GM12878 (cell line): ENCODE data around the gene PIP4K2B. TPM values are rescaled to one million over a fixed set of nuclear protein-coding genes. Genes with fewer than 3 reads are reported as not detected.

Experiments used
- ATAC-seq: fragments of 200-7000 bp; cut with Tn5 transposase; 3 replicates; pipeline ENCODE4 v1.9.1; 2020; ENCODE audit warnings: mild to moderate bottlenecking, moderate library complexity
- BruUV-seq: library from RNA; stranded (reverse); fragments of 400-500 nt; replicated peaks from 2 replicates; lab custom pipeline; 2021; lab: Mats Ljungman, UMichigan
- CTCF ChIA-PET: fragments of 300-600 bp; sonication (Branson Sonifier 250); formaldehyde crosslinking; extraction: SDS; loops from one replicate; lab custom pipeline; 2021; ENCODE audit warnings: inconsistent platforms; lab: Yijun Ruan, JAX
- POLR2A ChIA-PET: fragments of 350-600 bp; formaldehyde crosslinking; extraction: SDS; loops from one replicate; lab custom pipeline; 2021; ENCODE audit warnings: inconsistent platforms; lab: Charles Lee
- RAD21 ChIA-PET: fragments of 300-600 bp; sonication (Branson Sonifier 250); formaldehyde crosslinking; loops from one replicate; lab custom pipeline; 2023; ENCODE audit warnings: antibody characterized with exemption; ENCODE audit not compliant: unreplicated experiment; lab: Charles Lee
- SMC1A ChIA-PET: fragments of 300-600 bp; sonication (Branson Sonifier 250); formaldehyde crosslinking; loops from one replicate; lab custom pipeline; 2023; ENCODE audit not compliant: unreplicated experiment, uncharacterized antibody; lab: Charles Lee
- DNase-seq: peaks from one replicate; pipeline ENCODE4 v3.0.0-alpha.2; 2011; ENCODE audit warnings: low read depth, low spot score
- FAIRE-seq: peaks from 3 replicates; lab custom pipeline; 2011; peaks lifted over from hg19 to GRCh38; lab: Jason Lieb, UNC
- H2AFZ ChIP-seq: 2 replicates; pipeline ENCODE4 v1.6.0; 2011; ENCODE audit warnings: low read depth, low read length, control low read depth; ENCODE audit not compliant: control insufficient read depth
- H3K27ac ChIP-seq: 2 replicates; pipeline ENCODE4 v1.5.1; 2011; ENCODE audit warnings: control low read depth; ENCODE audit not compliant: control insufficient read depth, insufficient read depth
- H3K27me3 ChIP-seq, 2 experiments: replicated peaks in 1 of 2; 2 replicates each; pipeline versions ENCODE4 v1.6.0 to v1.6.1; 2011; ENCODE audit warnings: low read length in 1 of 2; ENCODE audit not compliant: control insufficient read depth in 2 of 2, insufficient read depth in 2 of 2
- H3K36me3 ChIP-seq, 2 experiments: 2 replicates each; pipeline ENCODE4 v1.5.1; 2011; ENCODE audit warnings: low read length in 1 of 2; ENCODE audit not compliant: control insufficient read depth in 2 of 2, insufficient read depth in 2 of 2
- H3K4me1 ChIP-seq: 2 replicates; pipeline ENCODE4 v1.6.1; 2011; ENCODE audit warnings: mild to moderate bottlenecking, low read length, moderate library complexity, mixed read lengths; ENCODE audit not compliant: control insufficient read depth, insufficient read depth
- H3K4me2 ChIP-seq: 2 replicates; pipeline ENCODE4 v1.6.0; 2011; ENCODE audit warnings: control low read depth; ENCODE audit not compliant: control insufficient read depth, insufficient read depth
- H3K4me3 ChIP-seq: fragments of 200-600 bp; sonication (generic); 2 replicates; pipeline ENCODE4 v1.5.1; 2016
- H3K79me2 ChIP-seq: 2 replicates; pipeline ENCODE4 v1.6.0; 2011; ENCODE audit warnings: low read length; ENCODE audit not compliant: control insufficient read depth, insufficient read depth
- H3K9ac ChIP-seq: 2 replicates; pipeline ENCODE4 v1.8.0; 2011; ENCODE audit warnings: low read length, control low read depth, mixed read lengths; ENCODE audit not compliant: control insufficient read depth, insufficient read depth
- H3K9me3 ChIP-seq: replicated peaks from 3 replicates; pipeline ENCODE4 v1.5.1; 2011; ENCODE audit warnings: mild to moderate bottlenecking, low read length; ENCODE audit not compliant: control insufficient read depth, insufficient read depth
- H4K20me1 ChIP-seq: 2 replicates; pipeline ENCODE4 v1.6.0; 2011; ENCODE audit not compliant: control insufficient read depth, insufficient read depth
- BCL11A ChIP-seq: IDR thresholded peaks from 2 replicates; pipeline ENCODE4 v1.6.1; 2011; ENCODE audit warnings: low read depth, low read length
- BHLHE40 ChIP-seq, 2 experiments: fragments of 450-650 bp in 1 of 2; IDR thresholded peaks; 2 replicates each; pipeline ENCODE4 v1.6.1; 2011 to 2017; ENCODE audit warnings: low read depth in 2 of 2, borderline replicate concordance in 1 of 2, improper control_type of control experiment in 1 of 2, low read length in 1 of 2, mild to moderate bottlenecking in 1 of 2
- EED ChIP-seq: sonication (generic); IDR thresholded peaks from 2 replicates; pipeline ENCODE4 v1.6.1; 2016; ENCODE audit warnings: antibody characterized with exemption, low read depth
- GATAD2B ChIP-seq: fragments of 450-650 bp; conservative IDR thresholded peaks from 2 replicates; pipeline ENCODE4 v1.6.1; 2017; ENCODE audit warnings: low read depth, mild to moderate bottlenecking, moderate library complexity
- IKZF1 ChIP-seq: fragments of 450-650 bp; conservative IDR thresholded peaks from 2 replicates; pipeline ENCODE4 v1.6.1; 2017; ENCODE audit warnings: antibody characterized with exemption, mild to moderate bottlenecking
- IKZF2 ChIP-seq, 2 experiments: fragments of 450-650 bp; IDR thresholded peaks; 2 replicates each; pipeline ENCODE4 v1.6.1; 2017; ENCODE audit warnings: mild to moderate bottlenecking in 2 of 2, moderate library complexity in 2 of 2
- KLF5 ChIP-seq: fragments of 450-650 bp; IDR thresholded peaks from 2 replicates; pipeline ENCODE4 v1.6.1; 2014; ENCODE audit warnings: mild to moderate bottlenecking; ENCODE audit not compliant: partially characterized antibody
- NBN ChIP-seq: fragments of 450-650 bp; IDR thresholded peaks from 2 replicates; pipeline ENCODE4 v1.6.1; 2016
- RAD51 ChIP-seq: fragments of 450-650 bp; IDR thresholded peaks from 2 replicates; pipeline ENCODE4 v1.6.1; 2016; ENCODE audit warnings: moderate library complexity, mild to moderate bottlenecking, inconsistent platforms
- SREBF1 ChIP-seq: IDR thresholded peaks from 2 replicates; pipeline ENCODE4 v1.6.1; 2012; ENCODE audit warnings: mild to moderate bottlenecking, low read length
- WGBS: methylation state at CpG from one replicate; pipeline ENCODE4 v1.1.6; 2016; ENCODE audit warnings: low lambda C conversion rate; ENCODE audit not compliant: insufficient replicate concordance, insufficient coverage; ENCODE audit errors: missing lambda C conversion rate; 5-methylcytosine and 5-hydroxymethylcytosine counted together
- in situ Hi-C: fragments of 300-500 bp; cut with MboI; formaldehyde crosslinking; loops from 9 replicates; pipeline ENCODE4 v1.14.3; 2018; ENCODE audit warnings: mixed read lengths
- intact Hi-C: fragments of 100-400 bp; cut with micrococcal nuclease; formaldehyde crosslinking; loops from one replicate; pipeline ENCODE4 v1.14.2; 2022; ENCODE audit not compliant: unreplicated experiment
- polyA plus RNA-seq, 11 experiments: library from polyadenylated mRNA; depleted of rRNA in 4 of 11; unstranded in 6 of 11; stranded (reverse) in 5 of 11; fragments of >200 nt; fragmentation: Nextera tagmentation in 4 of 11; fragmentation: Illumina TruSeq in 1 of 11; extraction: Ambion mirVana in 4 of 11; extraction: Trizol in 1 of 11; gene quantifications; 1 replicate in 1 of 11; 2 replicates in 10 of 11; pipeline versions ENCODE4 v1.2.1 to v1.2.3, GENCODE V29; 2011 to 2016; ENCODE audit warnings: inconsistent platforms in 2 of 11, missing spikeins in 2 of 11, low read depth in 1 of 11
- total RNA-seq, 4 experiments: library from RNA; depleted of rRNA in 3 of 4; stranded (reverse); fragments of >200 nt in 3 of 4; fragmentation: Illumina TruSeq in 1 of 4; extraction: Trizol in 1 of 4; gene quantifications; 2 replicates each; pipeline versions ENCODE4 v1.2.1 to v1.2.3, GENCODE V29; 2013 to 2021
- TF ChIP-seq, protein P1 (sequence below): fragments of 450-650 bp; IDR thresholded peaks from 2 replicates; pipeline ENCODE4 v1.6.1; 2017; ENCODE audit warnings: low read depth, mild to moderate bottlenecking, moderate library complexity
- TF ChIP-seq, protein P2 (sequence below): IDR thresholded peaks from 2 replicates; pipeline ENCODE4 v1.6.1; 2012; ENCODE audit warnings: low read depth, low read length, improper control_type of control experiment
- TF ChIP-seq, protein P3 (sequence below): IDR thresholded peaks from 2 replicates; pipeline ENCODE4 v1.6.1; 2011; ENCODE audit warnings: low read depth, mild to moderate bottlenecking, low read length, moderate library complexity, borderline replicate concordance; ENCODE audit errors: extremely low read depth
- TF ChIP-seq, protein P4 (sequence below): IDR thresholded peaks from 2 replicates; pipeline ENCODE4 v1.6.1; 2011; ENCODE audit warnings: low read depth, low read length, improper control_type of control experiment, borderline replicate concordance
- TF ChIP-seq, protein P5 (sequence below): IDR thresholded peaks from 2 replicates; pipeline ENCODE4 v1.6.1; 2011; ENCODE audit warnings: borderline replicate concordance, low read depth, mild to moderate bottlenecking, moderate library complexity, mixed read lengths, low read length; ENCODE audit not compliant: insufficient read depth; ENCODE audit errors: extremely low read length

Gene PIP4K2B
- total and polyA plus RNA-seq, 10 of the 15 experiments (the other 5 are each of a cell fraction or from before 2014, with no cell fraction given), result 3.8 to 30.3 (median 18.2) TPM

DNA sequence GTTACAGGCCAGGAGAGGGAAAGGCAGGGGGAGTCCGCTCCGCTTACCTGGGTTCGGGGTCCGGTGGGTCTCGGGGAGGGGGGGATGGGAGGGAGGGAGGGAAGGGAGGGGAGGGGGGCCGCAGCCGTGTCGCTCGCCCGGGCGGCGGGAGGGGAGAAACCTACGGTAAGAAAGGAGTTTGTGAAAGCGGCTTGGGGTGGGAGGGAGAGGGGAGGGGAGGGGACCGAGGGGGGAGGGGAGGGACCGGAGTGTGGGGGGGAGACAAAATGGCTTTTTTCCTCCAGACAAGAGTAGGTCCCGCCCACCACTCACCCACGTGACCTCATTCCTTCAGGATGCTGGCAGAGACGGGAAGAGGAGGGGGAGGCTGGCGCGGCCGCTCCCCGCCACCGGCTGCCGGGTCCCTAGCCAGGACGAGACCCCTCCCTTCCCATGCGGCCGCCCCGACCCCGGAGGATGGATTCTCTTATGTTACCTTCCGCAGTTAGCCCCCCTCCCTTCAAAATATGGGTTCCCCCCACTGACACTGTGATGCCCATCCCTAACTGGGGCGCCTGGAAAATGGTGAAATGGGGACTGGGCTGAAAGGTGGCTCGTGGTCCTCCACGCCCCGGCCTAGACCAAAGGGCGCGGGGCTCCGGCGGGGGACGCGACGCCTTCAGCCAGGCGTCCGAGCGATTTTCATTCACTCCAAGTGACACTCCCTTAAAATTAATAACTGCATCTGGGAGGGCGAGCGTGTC lies 51.0 kb downstream of the PIP4K2B start, which contains the start of gene PCGF2:
Gene PCGF2 (minus strand): TSS at position 188 of the 743 bp plus-strand sequence. CDS start 7,934 bp downstream, outside the sequence.
- POLR2A ChIA-PET, result no interaction called here
- H3K9ac ChIP-seq, result peak within 1 kb of the TSS; percentile 77
- DNase-seq (no peak), ATAC-seq (no peak), FAIRE-seq (no peak)
- CTCF ChIA-PET, result interaction anchor here (0.7 to 2.3 kb wide), 2 partner anchors 13 to 17 kb away, joined by 5 to 11 read pairs; partner anchors contain the start of gene CISD3
- in situ Hi-C loops (no loop called here), intact Hi-C loops (no loop called here)
- no TSS peak for BruUV-seq
- H4K20me1 ChIP-seq, result no peaks in the 10 kb centered on the region
- peaks cover 45% of the 10 kb centered on the region for H3K79me2 ChIP-seq
- SMC1A ChIA-PET, result no interaction called here
- H3K36me3 ChIP-seq, result no peaks in the 10 kb centered on the region
- H3K4me1 ChIP-seq, result peaks cover 35% of the 10 kb centered on the region
- TF ChIP-seq, protein P1, sequence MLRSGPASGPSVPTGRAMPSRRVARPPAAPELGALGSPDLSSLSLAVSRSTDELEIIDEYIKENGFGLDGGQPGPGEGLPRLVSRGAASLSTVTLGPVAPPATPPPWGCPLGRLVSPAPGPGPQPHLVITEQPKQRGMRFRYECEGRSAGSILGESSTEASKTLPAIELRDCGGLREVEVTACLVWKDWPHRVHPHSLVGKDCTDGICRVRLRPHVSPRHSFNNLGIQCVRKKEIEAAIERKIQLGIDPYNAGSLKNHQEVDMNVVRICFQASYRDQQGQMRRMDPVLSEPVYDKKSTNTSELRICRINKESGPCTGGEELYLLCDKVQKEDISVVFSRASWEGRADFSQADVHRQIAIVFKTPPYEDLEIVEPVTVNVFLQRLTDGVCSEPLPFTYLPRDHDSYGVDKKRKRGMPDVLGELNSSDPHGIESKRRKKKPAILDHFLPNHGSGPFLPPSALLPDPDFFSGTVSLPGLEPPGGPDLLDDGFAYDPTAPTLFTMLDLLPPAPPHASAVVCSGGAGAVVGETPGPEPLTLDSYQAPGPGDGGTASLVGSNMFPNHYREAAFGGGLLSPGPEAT, result 0 out of 2 replicates have a peak, but pooled peaks have one; percentile 16
- peak in 1 of 2 experiments; percentile 61; a peak in 2 of 4 replicates for TF ChIP-seq BHLHE40 (IDR thresholded peaks at IDR 0.05; ENCODE audit: borderline replicate concordance in 1 of 2, low read depth in 2 of 2, low read length in 1 of 2)
- TF ChIP-seq SREBF1, result no peak
- no peak for TF ChIP-seq BCL11A
- peak; percentile 16; the same call in 1 of the 2 replicates for TF ChIP-seq NBN
- TF ChIP-seq, protein P2, sequence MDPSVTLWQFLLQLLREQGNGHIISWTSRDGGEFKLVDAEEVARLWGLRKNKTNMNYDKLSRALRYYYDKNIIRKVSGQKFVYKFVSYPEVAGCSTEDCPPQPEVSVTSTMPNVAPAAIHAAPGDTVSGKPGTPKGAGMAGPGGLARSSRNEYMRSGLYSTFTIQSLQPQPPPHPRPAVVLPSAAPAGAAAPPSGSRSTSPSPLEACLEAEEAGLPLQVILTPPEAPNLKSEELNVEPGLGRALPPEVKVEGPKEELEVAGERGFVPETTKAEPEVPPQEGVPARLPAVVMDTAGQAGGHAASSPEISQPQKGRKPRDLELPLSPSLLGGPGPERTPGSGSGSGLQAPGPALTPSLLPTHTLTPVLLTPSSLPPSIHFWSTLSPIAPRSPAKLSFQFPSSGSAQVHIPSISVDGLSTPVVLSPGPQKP, result no peak
- TF ChIP-seq GATAD2B, result 0 out of 2 replicates have a peak, but pooled peaks have one; percentile 17
- TF ChIP-seq, protein P3, sequence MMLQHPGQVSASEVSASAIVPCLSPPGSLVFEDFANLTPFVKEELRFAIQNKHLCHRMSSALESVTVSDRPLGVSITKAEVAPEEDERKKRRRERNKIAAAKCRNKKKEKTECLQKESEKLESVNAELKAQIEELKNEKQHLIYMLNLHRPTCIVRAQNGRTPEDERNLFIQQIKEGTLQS, result peak; percentile 37; the same call in 1 of the 2 replicates
- TF ChIP-seq EED, result peak; percentile 32; the same call in 1 of the 2 replicates
- TF ChIP-seq IKZF1, result peak; percentile 71
- peak; percentile 89 for TF ChIP-seq RAD51
- TF ChIP-seq, protein P4, sequence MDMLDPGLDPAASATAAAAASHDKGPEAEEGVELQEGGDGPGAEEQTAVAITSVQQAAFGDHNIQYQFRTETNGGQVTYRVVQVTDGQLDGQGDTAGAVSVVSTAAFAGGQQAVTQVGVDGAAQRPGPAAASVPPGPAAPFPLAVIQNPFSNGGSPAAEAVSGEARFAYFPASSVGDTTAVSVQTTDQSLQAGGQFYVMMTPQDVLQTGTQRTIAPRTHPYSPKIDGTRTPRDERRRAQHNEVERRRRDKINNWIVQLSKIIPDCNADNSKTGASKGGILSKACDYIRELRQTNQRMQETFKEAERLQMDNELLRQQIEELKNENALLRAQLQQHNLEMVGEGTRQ, result peak; percentile 62
- TF ChIP-seq KLF5, result no peak
- TF ChIP-seq, protein P5, sequence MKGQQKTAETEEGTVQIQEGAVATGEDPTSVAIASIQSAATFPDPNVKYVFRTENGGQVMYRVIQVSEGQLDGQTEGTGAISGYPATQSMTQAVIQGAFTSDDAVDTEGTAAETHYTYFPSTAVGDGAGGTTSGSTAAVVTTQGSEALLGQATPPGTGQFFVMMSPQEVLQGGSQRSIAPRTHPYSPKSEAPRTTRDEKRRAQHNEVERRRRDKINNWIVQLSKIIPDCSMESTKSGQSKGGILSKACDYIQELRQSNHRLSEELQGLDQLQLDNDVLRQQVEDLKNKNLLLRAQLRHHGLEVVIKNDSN, result peak; percentile 85
- peak; percentile 43 to 52; a peak in 3 of 4 replicates for TF ChIP-seq IKZF2 (IDR thresholded peaks at IDR 0.05)
- H3K9me3 ChIP-seq, result no peaks in the 10 kb centered on the region
- H3K27me3 ChIP-seq, result no peaks in the 10 kb centered on the region; a peak in 1 of 4 replicates
- H3K4me3 ChIP-seq, result peak within 1 kb of the TSS; percentile 95
- H3K4me2 ChIP-seq, result peak within 1 kb of the TSS; percentile 96
- RAD21 ChIA-PET, result no interaction called here
- peak within 1 kb of the TSS; percentile 76 for H3K27ac ChIP-seq
- WGBS, result 22% methylated on average over 30 of the region's 47 CpGs
- H2AFZ ChIP-seq, result peak within 1 kb of the TSS; percentile 55
